ENCODE data around the gene TUSC2.
"Not testable (repeated sequence)": the region's sequence is repeated elsewhere in the genome, so short reads cannot be mapped to it uniquely, and the experiment has no call there.

Gene TUSC2

DNA sequence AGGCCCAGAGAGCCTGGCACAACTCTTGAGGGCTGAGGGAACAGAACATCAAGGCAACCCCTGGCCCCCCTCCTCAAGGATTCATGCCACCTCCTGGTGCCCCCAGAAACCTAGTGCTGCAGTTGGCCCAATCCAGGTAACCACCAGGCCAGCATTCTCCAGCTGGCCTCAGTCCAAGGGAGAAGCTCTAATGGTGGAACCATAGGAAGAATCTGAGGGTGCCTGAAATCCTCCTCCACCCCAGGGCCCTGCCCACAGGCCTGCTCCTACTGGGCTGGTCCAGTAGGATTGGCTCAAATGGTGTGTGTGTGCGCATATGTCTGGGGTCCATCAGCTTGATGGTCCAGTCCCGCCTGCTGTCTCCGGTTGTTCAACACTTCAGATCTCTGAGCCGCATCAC lies 13.2 kb downstream of the TUSC2 start:
- DNase-seq (ENCODE audit: low read depth in 1 of 2, low spot score in 1 of 2): no peak
- TF ChIP-seq, protein P1, sequence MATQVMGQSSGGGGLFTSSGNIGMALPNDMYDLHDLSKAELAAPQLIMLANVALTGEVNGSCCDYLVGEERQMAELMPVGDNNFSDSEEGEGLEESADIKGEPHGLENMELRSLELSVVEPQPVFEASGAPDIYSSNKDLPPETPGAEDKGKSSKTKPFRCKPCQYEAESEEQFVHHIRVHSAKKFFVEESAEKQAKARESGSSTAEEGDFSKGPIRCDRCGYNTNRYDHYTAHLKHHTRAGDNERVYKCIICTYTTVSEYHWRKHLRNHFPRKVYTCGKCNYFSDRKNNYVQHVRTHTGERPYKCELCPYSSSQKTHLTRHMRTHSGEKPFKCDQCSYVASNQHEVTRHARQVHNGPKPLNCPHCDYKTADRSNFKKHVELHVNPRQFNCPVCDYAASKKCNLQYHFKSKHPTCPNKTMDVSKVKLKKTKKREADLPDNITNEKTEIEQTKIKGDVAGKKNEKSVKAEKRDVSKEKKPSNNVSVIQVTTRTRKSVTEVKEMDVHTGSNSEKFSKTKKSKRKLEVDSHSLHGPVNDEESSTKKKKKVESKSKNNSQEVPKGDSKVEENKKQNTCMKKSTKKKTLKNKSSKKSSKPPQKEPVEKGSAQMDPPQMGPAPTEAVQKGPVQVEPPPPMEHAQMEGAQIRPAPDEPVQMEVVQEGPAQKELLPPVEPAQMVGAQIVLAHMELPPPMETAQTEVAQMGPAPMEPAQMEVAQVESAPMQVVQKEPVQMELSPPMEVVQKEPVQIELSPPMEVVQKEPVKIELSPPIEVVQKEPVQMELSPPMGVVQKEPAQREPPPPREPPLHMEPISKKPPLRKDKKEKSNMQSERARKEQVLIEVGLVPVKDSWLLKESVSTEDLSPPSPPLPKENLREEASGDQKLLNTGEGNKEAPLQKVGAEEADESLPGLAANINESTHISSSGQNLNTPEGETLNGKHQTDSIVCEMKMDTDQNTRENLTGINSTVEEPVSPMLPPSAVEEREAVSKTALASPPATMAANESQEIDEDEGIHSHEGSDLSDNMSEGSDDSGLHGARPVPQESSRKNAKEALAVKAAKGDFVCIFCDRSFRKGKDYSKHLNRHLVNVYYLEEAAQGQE (IDR thresholded peaks at IDR 0.05; ENCODE audit: insufficient replicate concordance, low read depth): no peak
- TF ChIP-seq POLR2AphosphoS5 (IDR thresholded peaks at IDR 0.05; ENCODE audit: low read depth) (no peak), SPI1 (IDR thresholded peaks at IDR 0.05; ENCODE audit: borderline replicate concordance, low read depth) (no peak), GABPA (IDR thresholded peaks at IDR 0.05; ENCODE audit: low read depth) (no peak)
- TF ChIP-seq, protein P2, sequence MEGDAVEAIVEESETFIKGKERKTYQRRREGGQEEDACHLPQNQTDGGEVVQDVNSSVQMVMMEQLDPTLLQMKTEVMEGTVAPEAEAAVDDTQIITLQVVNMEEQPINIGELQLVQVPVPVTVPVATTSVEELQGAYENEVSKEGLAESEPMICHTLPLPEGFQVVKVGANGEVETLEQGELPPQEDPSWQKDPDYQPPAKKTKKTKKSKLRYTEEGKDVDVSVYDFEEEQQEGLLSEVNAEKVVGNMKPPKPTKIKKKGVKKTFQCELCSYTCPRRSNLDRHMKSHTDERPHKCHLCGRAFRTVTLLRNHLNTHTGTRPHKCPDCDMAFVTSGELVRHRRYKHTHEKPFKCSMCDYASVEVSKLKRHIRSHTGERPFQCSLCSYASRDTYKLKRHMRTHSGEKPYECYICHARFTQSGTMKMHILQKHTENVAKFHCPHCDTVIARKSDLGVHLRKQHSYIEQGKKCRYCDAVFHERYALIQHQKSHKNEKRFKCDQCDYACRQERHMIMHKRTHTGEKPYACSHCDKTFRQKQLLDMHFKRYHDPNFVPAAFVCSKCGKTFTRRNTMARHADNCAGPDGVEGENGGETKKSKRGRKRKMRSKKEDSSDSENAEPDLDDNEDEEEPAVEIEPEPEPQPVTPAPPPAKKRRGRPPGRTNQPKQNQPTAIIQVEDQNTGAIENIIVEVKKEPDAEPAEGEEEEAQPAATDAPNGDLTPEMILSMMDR (IDR thresholded peaks at IDR 0.05; ENCODE audit: insufficient read depth, low read length): no peak
- no peak overlapping the region for H3K27ac ChIP-seq (replicated peaks)
- H3K4me3 ChIP-seq (replicated peaks; ENCODE audit: insufficient read depth, low read length): no peak overlapping the region
- H3K27me3 ChIP-seq (ENCODE audit: insufficient read depth, poor library complexity, severe bottlenecking): no peaks in the 10 kb centered on the region

DNA sequence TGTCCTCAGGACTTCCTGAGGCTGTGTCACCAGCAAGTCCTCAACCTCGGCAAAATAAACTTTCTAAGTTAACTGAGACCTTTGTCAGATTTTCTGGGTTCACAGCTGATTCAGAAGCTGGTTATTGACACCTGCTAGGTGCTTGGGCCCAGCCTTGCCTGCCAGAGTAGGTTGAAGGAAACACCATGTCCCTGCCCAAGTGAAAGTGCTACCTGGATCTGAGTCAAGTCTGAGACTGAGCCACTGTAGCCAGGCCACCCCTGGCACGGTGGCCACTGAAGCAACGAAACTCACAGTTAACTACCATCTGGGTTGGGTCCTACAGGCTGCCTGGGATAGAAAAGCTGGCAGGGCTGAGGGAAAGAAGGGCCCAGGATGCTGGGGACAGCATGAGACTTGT lies 13.7 kb downstream of the TUSC2 start:
- no peak for TF ChIP-seq SPI1 (IDR thresholded peaks at IDR 0.05; ENCODE audit: borderline replicate concordance, low read depth)
- TF ChIP-seq, protein P2 (IDR thresholded peaks at IDR 0.05; ENCODE audit: insufficient read depth, low read length): no peak
- TF ChIP-seq POLR2AphosphoS5 (IDR thresholded peaks at IDR 0.05; ENCODE audit: low read depth): no peak
- TF ChIP-seq, protein P1 (IDR thresholded peaks at IDR 0.05; ENCODE audit: insufficient replicate concordance, low read depth): no peak
- no peak for TF ChIP-seq GABPA (IDR thresholded peaks at IDR 0.05; ENCODE audit: low read depth)
- H3K4me3 ChIP-seq (replicated peaks; ENCODE audit: insufficient read depth, low read length): no peak overlapping the region
- DNase-seq (ENCODE audit: low read depth in 1 of 2, low spot score in 1 of 2): no peak
- no peak overlapping the region for H3K27ac ChIP-seq (replicated peaks)
- no peaks in the 10 kb centered on the region for H3K27me3 ChIP-seq (ENCODE audit: insufficient read depth, poor library complexity, severe bottlenecking)

DNA sequence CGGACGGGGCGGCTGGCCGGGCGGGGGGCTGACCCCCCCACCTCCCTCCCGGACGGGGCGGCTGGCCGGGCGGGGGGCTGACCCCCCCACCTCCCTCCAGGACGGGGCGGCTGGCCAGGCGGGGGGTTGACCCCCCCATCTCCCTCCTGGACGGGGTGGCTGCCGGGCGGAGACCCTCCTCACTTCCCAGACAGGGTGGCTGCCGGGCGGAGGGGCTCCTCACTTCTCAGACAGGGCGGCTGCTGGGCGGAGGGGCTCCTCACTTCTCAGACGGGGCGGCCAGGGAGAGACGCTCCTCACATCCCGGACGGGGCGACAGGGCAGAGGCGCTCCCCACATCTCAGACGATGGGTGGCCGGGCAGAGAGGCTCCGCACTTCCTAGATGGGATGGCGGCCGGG lies 16.0 kb downstream of the TUSC2 start:
- H3K4me3 ChIP-seq (replicated peaks; ENCODE audit: insufficient read depth, low read length); H3K27me3 ChIP-seq (ENCODE audit: insufficient read depth, poor library complexity, severe bottlenecking); H3K27ac ChIP-seq (replicated peaks); DNase-seq (ENCODE audit: low read depth in 1 of 2, low spot score in 1 of 2): not testable (repeated sequence)

DNA sequence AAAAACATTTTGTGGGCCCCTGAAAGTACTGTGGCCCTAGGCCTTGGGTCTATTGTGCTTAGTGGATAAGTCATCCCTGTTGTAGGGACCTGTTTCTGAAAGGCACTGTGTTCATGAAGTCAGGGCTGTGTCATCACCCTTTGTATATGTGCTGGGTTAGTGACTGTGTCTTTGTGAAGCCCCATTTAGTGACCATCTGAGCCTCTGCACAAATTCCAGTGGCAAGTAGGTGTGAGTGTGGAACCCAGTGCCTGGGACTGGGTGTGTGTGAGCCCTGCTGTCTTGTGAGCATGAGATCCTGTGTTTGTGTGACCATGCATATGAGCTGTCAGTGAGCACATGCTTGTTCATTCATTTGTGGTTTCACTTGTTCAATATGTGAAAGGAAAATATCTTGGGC lies 23.4 kb downstream of the TUSC2 start:
- Histone ChIP-seq H3K27ac (replicated peaks) (no peak overlapping the region), H3K27me3 (ENCODE audit: insufficient read depth, poor library complexity, severe bottlenecking) (no peaks in the 10 kb centered on the region), H3K4me3 (replicated peaks; ENCODE audit: insufficient read depth, low read length) (no peak overlapping the region)
- TF ChIP-seq POLR2AphosphoS5 (IDR thresholded peaks at IDR 0.05; ENCODE audit: low read depth) (no peak), SPI1 (IDR thresholded peaks at IDR 0.05; ENCODE audit: borderline replicate concordance, low read depth) (no peak), GABPA (IDR thresholded peaks at IDR 0.05; ENCODE audit: low read depth) (no peak)
- TF ChIP-seq, protein P2 (IDR thresholded peaks at IDR 0.05; ENCODE audit: insufficient read depth, low read length): no peak
- TF ChIP-seq, protein P1 (IDR thresholded peaks at IDR 0.05; ENCODE audit: insufficient replicate concordance, low read depth): no peak
- DNase-seq (ENCODE audit: low read depth in 1 of 2, low spot score in 1 of 2): no peak

All from HL-60 (cell line).